Stimulated activated naive B cell treated with anti-CD40 and anti-IgM and Interleukin-4, amounts not matched to agents 10 μg/mL and 1 μg/mL and 100 μg/mL, for 72 hours (primary cell): Measurements from ENCODE around the gene CD48.
A peak's percentile ranks its signal among the peaks of the same experiment; 100 is the strongest.

Experiments
- ATAC-seq, 2 donors: fragments of 150-1000 bp; cut with Tn5 transposase; replicated peaks; 2 replicates each; pipeline ENCODE4 v1.10.0; 2021; ENCODE audit warnings: moderate library complexity in 1 of 2
- DNase-seq: peaks from one replicate; pipeline ENCODE4 v3.0.0; 2021
- H3K27ac Mint-ChIP-seq: one replicate; pipeline ENCODE4 v1.8.0; 2022; ENCODE audit warnings: mild to moderate bottlenecking, mixed read lengths
- H3K27me3 Mint-ChIP-seq, 2 donors: one replicate each; pipeline ENCODE4 v1.8.0; 2022; ENCODE audit warnings: mixed read lengths in 2 of 2
- H3K36me3 Mint-ChIP-seq, 2 donors: one replicate each; pipeline ENCODE4 v1.8.0; 2022; ENCODE audit warnings: mixed read lengths in 2 of 2, mild to moderate bottlenecking in 1 of 2
- H3K4me1 Mint-ChIP-seq, 2 donors: one replicate each; pipeline ENCODE4 v1.8.0; 2022; ENCODE audit warnings: mixed read lengths in 2 of 2, mild to moderate bottlenecking in 1 of 2
- H3K4me3 Mint-ChIP-seq, 2 donors: one replicate each; pipeline ENCODE4 v1.8.0; 2022; ENCODE audit warnings: mild to moderate bottlenecking in 2 of 2, mixed read lengths in 2 of 2, moderate library complexity in 1 of 2
- H3K9me3 Mint-ChIP-seq, 2 donors: one replicate each; pipeline ENCODE4 v1.8.0; 2022; ENCODE audit warnings: mixed read lengths in 2 of 2, mild to moderate bottlenecking in 1 of 2

CD48 gene

DNA sequence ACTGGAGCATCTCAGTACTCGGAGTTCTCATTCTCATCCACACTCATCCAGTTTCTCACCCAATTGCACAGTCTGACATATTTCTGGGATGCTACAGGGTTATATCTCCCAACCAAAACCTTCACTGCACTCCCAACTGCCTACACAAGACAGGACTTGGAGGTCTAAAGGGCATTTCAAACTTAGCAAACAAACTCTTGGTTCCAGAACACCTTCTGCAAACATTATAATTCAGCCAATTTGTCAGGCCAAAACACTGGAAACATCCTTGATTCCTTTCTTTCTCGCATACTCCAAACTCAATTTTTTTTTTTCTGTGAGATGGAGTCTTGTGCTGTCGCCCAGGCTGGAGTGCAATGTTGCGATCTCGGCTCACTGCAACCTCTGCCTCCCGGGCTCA, 72.7 kb downstream of the CD48 start:
- ATAC-seq: no peak
- Mint-ChIP-seq H3K27ac (peak overlapping the region; percentile 68), H3K9me3 (no peaks in the 10 kb centered on the region), H3K4me1 (peaks cover 57 to 88% of the 10 kb centered on the region in 2 donors), H3K36me3 (peaks cover 64 to 85% of the 10 kb centered on the region in 2 donors), H3K27me3 (no peaks in the 10 kb centered on the region), H3K4me3 (peak overlapping the region; percentile 63 to 72)
- DNase-seq: no peak

DNA sequence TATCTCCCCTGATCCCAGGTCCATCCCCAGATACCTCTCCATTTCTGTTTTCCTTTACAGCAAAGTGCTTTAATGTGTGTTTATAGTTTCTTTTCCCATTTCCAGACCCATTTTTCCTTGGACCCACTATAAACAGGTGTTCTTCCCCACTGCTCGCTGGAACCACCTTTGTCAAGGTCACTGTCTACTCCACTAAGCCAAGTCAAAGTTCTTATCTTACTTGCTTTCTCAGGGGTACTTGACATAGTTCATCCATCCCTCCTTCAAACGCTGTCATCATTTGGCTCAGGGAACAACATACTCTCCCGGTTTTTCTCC, 73.1 kb downstream of the CD48 start:
- peaks cover 65 to 85% of the 10 kb centered on the region in 2 donors for H3K36me3 Mint-ChIP-seq
- no peaks in the 10 kb centered on the region for H3K9me3 Mint-ChIP-seq
- ATAC-seq (no peak), DNase-seq (no peak)
- peak overlapping the region; percentile 68 for H3K27ac Mint-ChIP-seq
- H3K27me3 Mint-ChIP-seq: no peaks in the 10 kb centered on the region
- H3K4me1 Mint-ChIP-seq: peaks cover 61 to 92% of the 10 kb centered on the region in 2 donors
- peak overlapping the region; percentile 63 to 72 for H3K4me3 Mint-ChIP-seq

DNA sequence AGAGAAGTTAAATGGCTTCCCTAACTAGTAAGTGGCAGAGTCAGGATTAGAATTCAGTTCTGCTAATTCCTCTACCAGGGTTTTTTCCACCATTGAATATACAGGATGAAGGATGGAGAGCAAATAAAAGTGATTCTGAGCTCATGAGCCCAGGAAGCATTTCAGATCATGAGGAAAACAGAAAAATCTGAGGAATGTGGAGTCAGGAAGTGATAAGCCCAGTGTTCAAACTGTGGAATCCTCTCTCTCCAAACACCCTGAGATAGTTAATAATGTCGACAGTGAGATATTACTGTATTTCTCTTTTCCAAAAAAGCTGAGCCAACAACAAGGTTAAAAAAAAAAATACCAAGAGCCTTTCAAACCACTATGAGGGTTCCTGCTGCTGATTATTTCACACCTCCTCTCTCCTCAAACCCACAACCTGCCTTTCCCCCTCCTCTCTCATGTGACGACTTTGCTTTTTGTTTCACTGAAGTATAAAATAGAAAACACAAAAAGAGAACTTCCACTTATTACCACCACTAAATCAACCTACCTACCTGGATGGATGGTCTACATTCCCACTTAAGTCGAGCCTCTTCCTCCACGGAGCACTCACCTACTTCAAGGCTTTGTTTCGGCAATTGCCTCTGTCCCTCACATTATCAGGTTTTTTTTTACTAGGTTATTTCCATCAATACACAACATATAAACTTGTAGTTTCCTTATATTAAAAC, 73.6 kb downstream of the CD48 start:
- ATAC-seq: peak; percentile 28 to 42
- H3K4me3 Mint-ChIP-seq: peak overlapping the region; percentile 63 to 72
- peaks cover 70 to 85% of the 10 kb centered on the region in 2 donors for H3K36me3 Mint-ChIP-seq
- no peak for DNase-seq
- peak overlapping the region; percentile 68 for H3K27ac Mint-ChIP-seq
- H3K4me1 Mint-ChIP-seq: peaks cover 67 to 92% of the 10 kb centered on the region in 2 donors
- no peaks in the 10 kb centered on the region for H3K9me3 Mint-ChIP-seq
- no peaks in the 10 kb centered on the region for H3K27me3 Mint-ChIP-seq

DNA sequence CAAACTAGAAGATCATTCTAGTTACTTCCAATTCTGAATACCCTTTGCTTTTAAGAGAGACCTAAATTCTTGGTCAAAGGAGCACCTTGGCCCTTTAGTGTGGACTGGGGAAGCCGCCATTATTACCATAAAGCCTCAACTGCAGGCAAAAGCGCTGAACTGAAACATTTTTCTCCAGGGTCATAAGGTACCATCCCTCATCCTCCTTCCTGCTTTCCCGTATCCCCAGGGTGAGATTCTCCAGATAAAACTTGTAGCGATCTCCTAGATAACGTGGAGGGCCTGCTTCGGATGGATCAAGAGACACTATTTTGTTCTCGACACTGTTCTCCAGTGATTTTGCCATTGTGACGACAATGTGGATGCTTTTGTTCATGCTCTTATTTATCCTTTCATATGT, 74.6 kb downstream of the CD48 start:
- Mint-ChIP-seq H3K4me1 (peaks cover 66 to 89% of the 10 kb centered on the region in 2 donors), H3K36me3 (peaks cover 73 to 81% of the 10 kb centered on the region in 2 donors), H3K9me3 (no peaks in the 10 kb centered on the region), H3K4me3 (no peak overlapping the region), H3K27ac (peak overlapping the region; percentile 71), H3K27me3 (no peaks in the 10 kb centered on the region)
- no peak for DNase-seq
- no peak for ATAC-seq

DNA sequence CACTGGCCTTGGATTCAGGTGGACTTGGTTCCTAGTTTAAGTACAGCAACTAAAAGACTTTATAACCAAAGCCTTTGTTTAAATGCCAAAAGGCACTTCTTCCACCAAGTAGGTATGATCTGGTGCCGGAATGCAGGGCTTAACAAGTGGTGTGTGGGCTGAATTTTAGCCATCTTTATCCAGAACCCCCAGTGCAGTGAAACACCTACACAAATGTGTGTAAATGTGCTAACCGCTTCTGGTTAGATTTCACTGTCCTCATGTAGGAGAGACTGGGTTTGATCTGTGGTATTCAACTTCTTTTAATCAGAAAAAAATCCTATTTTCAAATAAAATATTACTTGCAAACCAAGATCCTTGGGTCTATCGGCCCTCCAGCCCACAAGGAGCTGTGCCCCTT, 75.1 kb downstream of the CD48 start:
- Mint-ChIP-seq H3K4me3 (no peak overlapping the region), H3K9me3 (no peaks in the 10 kb centered on the region), H3K27ac (no peak overlapping the region), H3K36me3 (peaks cover 77 to 85% of the 10 kb centered on the region in 2 donors), H3K4me1 (peaks cover 68 to 89% of the 10 kb centered on the region in 2 donors), H3K27me3 (no peaks in the 10 kb centered on the region)
- no peak for ATAC-seq
- DNase-seq: no peak

DNA sequence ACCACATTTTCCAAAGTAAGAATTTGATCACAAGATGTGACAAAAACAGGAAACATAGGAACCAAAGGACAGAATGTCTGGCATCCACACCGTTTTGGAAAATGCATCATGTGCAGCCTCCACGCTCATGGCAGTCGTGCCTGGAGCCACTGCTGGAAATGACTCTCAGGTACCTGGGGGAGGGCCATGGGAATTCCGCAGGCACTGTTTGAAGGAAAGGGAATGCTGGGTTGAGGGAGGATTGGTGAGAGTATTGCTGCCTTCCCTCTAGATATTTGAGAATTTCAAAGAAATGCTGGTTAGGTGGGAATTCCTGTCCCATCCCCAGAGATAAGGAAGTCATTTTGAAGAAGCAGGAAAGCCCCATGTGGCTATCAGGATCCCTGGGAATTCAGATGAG, 75.5 kb downstream of the CD48 start:
- ATAC-seq (no peak), DNase-seq (no peak)
- H3K9me3 Mint-ChIP-seq: no peaks in the 10 kb centered on the region
- no peaks in the 10 kb centered on the region for H3K27me3 Mint-ChIP-seq
- H3K27ac Mint-ChIP-seq: peak overlapping the region; percentile 65
- peaks cover 70 to 89% of the 10 kb centered on the region in 2 donors for H3K4me1 Mint-ChIP-seq
- H3K4me3 Mint-ChIP-seq: no peak overlapping the region
- H3K36me3 Mint-ChIP-seq: peaks cover 79 to 85% of the 10 kb centered on the region in 2 donors

DNA sequence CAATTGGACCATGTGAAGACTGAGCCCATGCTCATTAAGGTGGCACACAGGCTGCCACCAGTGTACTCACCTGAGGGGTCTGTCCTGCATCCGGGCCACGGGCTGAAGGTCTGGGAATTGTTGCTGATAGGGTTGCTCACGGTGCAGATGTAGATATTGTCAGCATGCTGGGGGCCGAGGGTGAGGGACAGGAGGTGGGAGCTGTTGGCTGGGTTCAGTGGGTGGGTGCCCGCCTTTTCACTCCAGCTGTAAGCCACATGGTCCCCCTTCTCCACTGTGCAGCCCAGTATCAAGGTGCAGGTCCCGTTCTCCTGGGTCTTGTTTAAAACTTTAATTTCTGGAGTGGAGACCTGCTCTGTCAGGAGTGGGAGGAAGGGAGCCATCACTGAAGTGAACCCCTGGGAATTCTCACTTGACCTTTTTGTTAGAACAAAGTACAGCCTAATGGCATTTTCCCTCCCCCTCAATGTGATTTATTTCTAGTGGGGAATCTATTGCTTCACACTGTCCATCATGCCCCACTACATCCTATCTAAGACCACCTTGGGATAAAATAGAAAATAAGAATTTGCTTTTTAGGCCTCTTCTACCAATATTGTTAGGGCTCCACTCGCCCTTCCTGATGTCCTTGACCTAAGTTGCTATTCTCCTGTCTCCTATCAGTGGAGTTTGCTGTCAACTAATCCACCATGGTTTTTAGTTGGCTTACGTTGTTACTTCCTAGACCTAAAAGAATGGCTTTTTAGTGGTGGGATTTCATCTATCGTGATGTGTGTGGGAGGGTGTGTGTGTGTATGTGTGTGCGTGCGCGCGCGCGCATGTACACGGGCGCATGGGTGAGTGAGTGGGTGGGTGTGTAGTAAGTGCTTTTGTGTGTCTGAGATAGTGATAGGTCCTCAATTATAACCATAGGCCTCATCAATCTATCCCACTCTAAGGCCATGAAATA, 76.8 kb downstream of the CD48 start:
- Mint-ChIP-seq H3K4me3 (peak overlapping the region in 1 of 2 donors; percentile 52), H3K9me3 (no peaks in the 10 kb centered on the region), H3K4me1 (peaks cover 75 to 91% of the 10 kb centered on the region in 2 donors), H3K27ac (peak overlapping the region; percentile 86), H3K27me3 (no peaks in the 10 kb centered on the region), H3K36me3 (peaks cover 85 to 88% of the 10 kb centered on the region in 2 donors)
- no peak for ATAC-seq
- no peak for DNase-seq

DNA sequence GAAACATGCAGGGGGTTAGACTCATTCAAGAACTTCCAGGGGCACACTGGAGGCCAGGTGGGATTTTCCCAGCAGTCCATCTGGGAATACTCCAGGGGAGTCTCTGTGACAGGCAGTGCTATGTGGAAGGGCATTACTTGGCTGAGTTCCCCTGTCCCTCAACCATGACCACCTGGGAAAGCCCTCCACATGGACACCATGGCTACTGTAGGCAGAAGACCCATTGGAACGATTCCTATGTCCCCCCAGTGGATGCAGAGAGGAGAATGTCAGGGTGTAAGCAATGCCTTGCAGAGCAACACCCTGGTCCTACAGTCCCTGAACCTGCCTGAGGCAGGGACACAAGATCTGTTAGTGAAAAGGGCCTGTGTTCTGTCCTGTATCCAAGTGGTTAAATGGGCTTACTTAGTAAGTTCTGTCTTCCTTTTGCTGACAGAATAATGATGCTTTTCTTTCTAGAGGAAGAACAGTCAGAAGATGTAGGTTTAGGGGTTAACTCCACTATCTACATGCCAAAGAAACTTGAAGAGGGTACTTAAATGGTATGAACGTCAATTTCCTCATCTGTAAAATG, 78.2 kb downstream of the CD48 start:
- Mint-ChIP-seq H3K4me3 (no peak overlapping the region), H3K36me3 (peaks cover 80 to 88% of the 10 kb centered on the region in 2 donors), H3K27ac (peak overlapping the region; percentile 95), H3K9me3 (no peaks in the 10 kb centered on the region), H3K27me3 (no peaks in the 10 kb centered on the region), H3K4me1 (peaks cover 68 to 89% of the 10 kb centered on the region in 2 donors)
- DNase-seq: no peak
- no peak for ATAC-seq

DNA sequence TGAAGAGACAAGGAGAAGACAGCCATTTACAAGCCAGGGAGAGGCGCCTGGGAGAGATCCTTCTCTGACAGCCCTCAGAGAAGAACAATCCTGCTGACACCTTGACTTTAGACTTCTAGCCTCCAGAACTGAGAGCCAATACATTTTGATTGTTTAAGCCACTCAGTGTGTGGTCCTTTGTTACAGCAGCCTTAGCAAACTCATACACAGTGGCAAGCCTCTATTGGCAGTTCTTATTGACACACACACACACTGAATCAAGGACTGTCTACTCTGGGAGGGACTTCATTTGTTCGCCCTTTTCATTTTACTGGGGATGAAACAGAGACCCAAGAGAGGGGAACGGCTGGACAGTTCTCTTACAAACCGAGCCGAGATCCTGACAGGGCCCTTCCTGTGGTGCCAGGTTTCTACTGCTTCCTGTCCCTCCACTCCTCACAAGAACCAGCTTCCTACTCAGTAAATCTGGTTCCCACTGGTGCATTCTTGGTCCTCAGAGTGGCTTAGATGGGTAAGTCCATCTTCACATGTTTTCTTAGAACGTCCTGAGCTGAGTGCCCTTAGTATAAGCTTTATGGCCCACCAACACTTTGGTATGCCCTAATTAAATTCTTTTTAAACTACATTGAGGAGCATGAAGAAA, 79.5 kb downstream of the CD48 start:
- Mint-ChIP-seq H3K9me3 (peaks cover 0 to 3% of the 10 kb centered on the region in 2 donors), H3K4me1 (peaks cover 65 to 89% of the 10 kb centered on the region in 2 donors), H3K36me3 (peaks cover 76 to 85% of the 10 kb centered on the region in 2 donors), H3K27me3 (no peaks in the 10 kb centered on the region), H3K27ac (peak overlapping the region; percentile 82), H3K4me3 (no peak overlapping the region)
- ATAC-seq (no peak), DNase-seq (no peak)

DNA sequence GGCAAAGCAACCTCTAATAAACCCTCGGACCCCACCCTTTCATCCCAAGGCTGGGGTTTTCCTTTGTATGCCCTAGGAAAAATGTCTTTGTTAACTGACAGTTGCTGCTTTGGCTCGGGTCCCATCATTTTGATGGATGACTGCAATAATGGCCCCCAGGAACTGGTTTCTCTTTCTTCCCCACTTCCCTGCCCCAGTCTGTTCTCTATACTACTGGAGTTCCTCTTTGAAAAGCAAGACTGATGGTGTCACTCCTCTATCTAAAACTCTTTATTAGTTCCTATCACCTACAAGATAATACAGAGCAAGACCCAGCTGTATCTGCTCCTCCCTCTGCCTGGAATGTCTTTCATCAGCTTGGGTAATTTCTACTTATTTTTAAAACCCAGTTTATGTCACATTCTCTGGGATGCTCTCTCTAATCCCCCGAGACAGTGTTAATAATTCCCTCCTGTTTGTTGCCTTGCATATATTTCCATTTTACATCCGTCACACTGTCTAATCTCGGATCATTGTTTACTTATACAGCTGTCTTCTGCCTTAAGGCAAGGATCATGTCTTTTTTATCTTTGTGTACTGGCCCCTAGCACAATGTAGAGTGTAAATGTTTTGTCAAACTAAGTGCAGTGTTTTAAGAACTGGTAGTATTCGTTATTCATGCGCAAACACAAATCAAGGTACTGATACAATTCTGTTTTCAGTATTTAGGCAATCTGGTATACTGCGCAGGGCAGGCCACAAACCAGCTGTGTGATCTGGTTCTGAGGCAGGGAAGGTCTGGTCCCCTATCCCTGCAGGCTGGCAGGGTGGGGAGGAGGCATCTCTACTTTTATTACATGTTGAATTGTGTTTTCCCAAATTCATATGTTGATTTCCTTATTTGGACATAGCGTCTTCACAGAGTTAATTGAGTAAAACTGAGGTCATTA, 80.8 kb downstream of the CD48 start:
- peaks cover 3 to 5% of the 10 kb centered on the region in 2 donors for H3K9me3 Mint-ChIP-seq
- DNase-seq (no peak), ATAC-seq (no peak)
- H3K36me3 Mint-ChIP-seq: peaks cover 77 to 85% of the 10 kb centered on the region in 2 donors
- peaks cover 67 to 94% of the 10 kb centered on the region in 2 donors for H3K4me1 Mint-ChIP-seq
- no peaks in the 10 kb centered on the region for H3K27me3 Mint-ChIP-seq
- peak overlapping the region; percentile 82 for H3K27ac Mint-ChIP-seq
- peak overlapping the region; percentile 13 to 17 for H3K4me3 Mint-ChIP-seq

DNA sequence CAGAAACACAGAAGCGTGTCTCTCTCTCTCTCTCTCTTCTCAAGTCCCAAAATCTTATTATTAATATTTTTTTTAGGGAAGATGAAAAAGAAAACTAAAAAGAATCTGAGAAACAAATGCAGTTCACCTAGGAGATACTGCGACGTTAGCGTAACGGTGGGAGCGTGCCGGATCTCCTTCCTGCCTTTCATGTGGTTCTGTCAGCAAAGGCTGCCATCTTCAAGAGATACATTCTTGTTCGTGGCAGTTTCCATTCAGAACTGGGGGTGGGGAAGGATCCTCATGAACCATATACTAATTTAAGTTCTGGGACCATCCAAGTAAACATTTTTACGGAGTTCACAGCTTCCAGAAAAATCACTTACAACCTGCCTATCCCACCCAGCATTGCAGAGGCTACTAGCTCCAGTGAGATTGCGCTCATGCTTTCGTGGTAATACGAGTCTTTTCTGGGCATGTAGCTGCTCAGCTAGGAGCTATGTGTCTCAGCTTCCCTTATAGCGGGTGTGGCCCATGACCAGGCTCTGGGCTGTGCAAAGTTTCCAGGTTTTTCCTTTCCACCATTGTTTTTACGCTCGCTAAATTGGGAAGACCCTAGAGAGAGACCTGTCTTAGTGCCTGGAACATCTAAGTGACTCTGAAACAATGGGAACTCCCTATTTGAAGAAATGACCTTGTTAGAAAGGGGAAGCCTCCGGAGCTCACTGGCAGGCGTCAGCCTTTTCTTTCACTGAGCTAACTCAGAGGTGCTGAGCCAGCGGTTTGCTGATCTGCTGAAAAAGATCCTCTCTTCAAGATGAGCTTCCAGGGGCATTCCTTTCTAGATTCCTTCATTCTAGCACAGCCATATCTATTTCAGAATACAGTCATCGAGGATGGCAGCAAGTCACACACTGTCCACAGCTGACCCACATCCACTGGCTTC, 82.1 kb downstream of the CD48 start:
- H3K27ac Mint-ChIP-seq: peak overlapping the region; percentile 87
- H3K4me3 Mint-ChIP-seq: peak overlapping the region; percentile 37 to 43
- no peaks in the 10 kb centered on the region for H3K27me3 Mint-ChIP-seq
- DNase-seq: no peak
- ATAC-seq: peak; percentile 22 to 29
- H3K36me3 Mint-ChIP-seq: peaks cover 68 to 85% of the 10 kb centered on the region in 2 donors
- H3K9me3 Mint-ChIP-seq: peaks cover 3 to 5% of the 10 kb centered on the region in 2 donors
- peaks cover 72 to 94% of the 10 kb centered on the region in 2 donors for H3K4me1 Mint-ChIP-seq

DNA sequence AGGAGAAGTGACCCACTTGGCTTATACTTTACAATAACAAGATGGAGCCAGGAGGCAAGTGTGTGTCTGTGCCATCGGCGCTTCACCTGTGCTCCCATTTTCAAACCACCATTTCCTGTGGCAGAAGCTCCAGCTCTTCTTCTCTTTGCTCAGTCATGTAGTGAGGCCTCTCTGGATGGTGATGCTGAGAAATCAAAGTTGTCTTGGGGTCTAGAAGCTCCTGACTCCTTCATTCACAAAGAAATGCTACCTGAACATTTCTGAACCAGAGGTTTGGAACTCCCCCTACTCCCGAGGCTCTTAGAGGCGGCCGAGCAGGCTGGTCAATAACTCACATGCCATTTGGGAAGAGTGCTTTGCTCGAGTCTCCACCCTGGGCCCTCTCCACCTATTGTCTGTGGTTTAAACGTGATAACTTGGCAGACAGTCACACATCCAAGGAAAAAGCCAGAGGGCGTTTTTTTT, 82.8 kb downstream of the CD48 start:
- peaks cover 3 to 5% of the 10 kb centered on the region in 2 donors for H3K9me3 Mint-ChIP-seq
- H3K36me3 Mint-ChIP-seq: peaks cover 66 to 85% of the 10 kb centered on the region in 2 donors
- H3K27me3 Mint-ChIP-seq: no peaks in the 10 kb centered on the region
- no peak for ATAC-seq
- H3K4me3 Mint-ChIP-seq: peak overlapping the region; percentile 37 to 43
- H3K4me1 Mint-ChIP-seq: peaks cover 70 to 94% of the 10 kb centered on the region in 2 donors
- peak overlapping the region; percentile 87 for H3K27ac Mint-ChIP-seq
- no peak for DNase-seq
